Dendritic cell treated with granulocyte-macrophage colony-stimulating factor and Interleukin-4, amounts not matched to agents 40 ng/mL and 50 ng/mL, for 4 days (primary cell): ENCODE measurements around the gene CCT3.
"Not testable (repeated sequence)": the region's sequence is repeated elsewhere in the genome, so short reads cannot be mapped to it uniquely, and the experiment has no call there.

Source experiments
- H3K27ac Mint-ChIP-seq: one replicate; pipeline ENCODE4 v1.8.0; 2022; ENCODE audit warnings: mild to moderate bottlenecking, mixed read lengths
- H3K27me3 Mint-ChIP-seq: one replicate; pipeline ENCODE4 v1.8.0; 2022; ENCODE audit warnings: mild to moderate bottlenecking, mixed read lengths
- H3K36me3 Mint-ChIP-seq: one replicate; pipeline ENCODE4 v1.8.0; 2022; ENCODE audit warnings: low read depth, mixed read lengths
- H3K4me1 Mint-ChIP-seq: one replicate; pipeline ENCODE4 v1.8.0; 2022; ENCODE audit warnings: low read depth, mixed read lengths
- H3K4me3 Mint-ChIP-seq: one replicate; pipeline ENCODE4 v1.8.0; 2022; ENCODE audit warnings: mild to moderate bottlenecking, moderate library complexity, mixed read lengths
- H3K9me3 Mint-ChIP-seq: one replicate; pipeline ENCODE4 v1.8.0; 2022; ENCODE audit warnings: mixed read lengths
- intact Hi-C: fragments of 100-400 bp; cut with micrococcal nuclease; formaldehyde crosslinking; loops from one replicate; pipeline ENCODE4 v1.15.0; 2022

The CCT3 gene

DNA sequence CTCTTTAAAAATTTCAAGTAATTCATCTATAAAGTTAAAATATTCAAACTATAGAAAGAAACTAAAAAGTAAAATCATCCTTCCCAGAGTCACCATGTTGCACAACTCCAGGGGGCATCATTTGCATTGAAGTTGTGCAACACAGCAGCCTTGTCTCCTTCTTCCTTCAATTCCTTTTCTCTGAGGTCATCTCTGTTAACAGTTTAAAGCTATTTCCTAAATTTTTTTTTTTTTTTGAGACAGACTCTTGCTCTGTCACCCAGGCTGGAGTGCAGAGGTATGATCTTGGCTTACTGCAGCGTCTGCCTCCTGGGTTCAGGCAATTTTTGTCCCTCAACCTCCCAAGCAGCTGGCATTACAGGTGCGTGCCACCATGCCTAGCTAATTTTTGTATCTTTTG, 38.1 kb upstream of the CCT3 start:
- Mint-ChIP-seq H3K4me3 (no peak overlapping the region), H3K9me3 (no peaks in the 10 kb centered on the region), H3K4me1 (peaks cover 36% of the 10 kb centered on the region), H3K27me3 (peaks cover 6% of the 10 kb centered on the region), H3K36me3 (no peaks in the 10 kb centered on the region), H3K27ac (no peak overlapping the region)
- intact Hi-C loops: no loop called here

DNA sequence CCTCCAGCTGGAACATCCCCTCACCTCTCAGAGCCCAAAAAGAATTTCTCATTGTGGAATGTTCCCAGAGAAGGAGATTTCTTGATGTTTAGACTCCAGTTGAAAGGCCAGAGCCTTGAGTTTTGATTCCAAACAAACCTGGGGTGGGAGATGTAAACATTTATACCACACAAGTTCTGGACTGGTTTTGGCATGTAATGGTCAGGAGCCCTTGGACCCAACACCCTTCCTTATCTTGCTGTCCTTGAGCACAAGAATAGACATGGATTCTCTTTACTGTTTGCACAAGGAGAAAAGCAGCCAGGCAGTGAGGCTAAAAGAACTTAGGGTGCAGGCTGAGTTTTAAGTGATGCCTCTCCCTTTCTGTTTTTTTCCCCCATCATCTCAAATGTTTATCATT, 35.5 kb upstream of the CCT3 start:
- no peaks in the 10 kb centered on the region for H3K36me3 Mint-ChIP-seq
- no peak overlapping the region for H3K27ac Mint-ChIP-seq
- H3K4me1 Mint-ChIP-seq: peaks cover 45% of the 10 kb centered on the region
- intact Hi-C loops: no loop called here
- no peaks in the 10 kb centered on the region for H3K9me3 Mint-ChIP-seq
- peaks cover 19% of the 10 kb centered on the region for H3K27me3 Mint-ChIP-seq
- H3K4me3 Mint-ChIP-seq: no peak overlapping the region

DNA sequence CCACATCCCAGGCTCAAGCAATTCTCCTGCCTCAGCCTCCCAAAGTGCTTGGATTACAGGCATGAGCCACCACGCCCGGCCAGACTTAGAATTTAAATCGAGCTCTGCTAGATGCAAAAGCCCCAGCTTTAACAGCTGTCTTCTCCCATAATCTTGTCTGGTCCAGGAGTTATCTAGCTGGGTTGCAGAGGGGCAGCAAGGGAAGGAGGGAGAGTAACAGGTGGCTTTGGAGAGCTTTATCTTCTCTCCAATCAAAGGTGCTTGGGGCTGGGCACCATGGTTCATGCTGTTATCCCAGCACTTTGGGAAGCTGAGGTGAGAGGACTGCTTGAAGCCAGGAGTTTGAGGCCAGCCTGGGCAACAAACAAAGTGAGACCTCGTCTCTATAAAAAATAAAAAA, 34.8 kb upstream of the CCT3 start:
- intact Hi-C loops: no loop called here
- Mint-ChIP-seq H3K9me3 (no peaks in the 10 kb centered on the region), H3K27ac (no peak overlapping the region), H3K36me3 (no peaks in the 10 kb centered on the region), H3K4me1 (peaks cover 45% of the 10 kb centered on the region), H3K4me3 (no peak overlapping the region), H3K27me3 (peaks cover 26% of the 10 kb centered on the region)

DNA sequence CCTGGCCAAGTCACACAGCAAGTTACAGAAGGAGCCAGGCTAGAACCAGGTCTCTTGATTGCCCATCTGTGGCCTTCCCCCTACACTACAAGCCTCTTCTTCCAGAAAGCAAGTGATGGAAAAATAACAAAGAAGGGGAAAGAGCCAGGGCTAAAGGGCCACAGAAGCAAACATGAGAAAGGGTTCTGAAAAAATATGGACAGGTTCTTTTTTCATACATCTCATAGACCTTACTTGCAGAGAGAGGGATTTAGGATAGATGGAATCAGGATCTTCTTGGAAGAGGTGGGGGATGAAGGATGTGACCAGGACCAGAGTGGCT, 34.1 kb upstream of the CCT3 start:
- H3K27me3 Mint-ChIP-seq: peaks cover 32% of the 10 kb centered on the region
- peaks cover 39% of the 10 kb centered on the region for H3K4me1 Mint-ChIP-seq
- intact Hi-C loops: no loop called here
- H3K9me3 Mint-ChIP-seq: no peaks in the 10 kb centered on the region
- no peaks in the 10 kb centered on the region for H3K36me3 Mint-ChIP-seq
- no peak overlapping the region for H3K4me3 Mint-ChIP-seq
- H3K27ac Mint-ChIP-seq: no peak overlapping the region

DNA sequence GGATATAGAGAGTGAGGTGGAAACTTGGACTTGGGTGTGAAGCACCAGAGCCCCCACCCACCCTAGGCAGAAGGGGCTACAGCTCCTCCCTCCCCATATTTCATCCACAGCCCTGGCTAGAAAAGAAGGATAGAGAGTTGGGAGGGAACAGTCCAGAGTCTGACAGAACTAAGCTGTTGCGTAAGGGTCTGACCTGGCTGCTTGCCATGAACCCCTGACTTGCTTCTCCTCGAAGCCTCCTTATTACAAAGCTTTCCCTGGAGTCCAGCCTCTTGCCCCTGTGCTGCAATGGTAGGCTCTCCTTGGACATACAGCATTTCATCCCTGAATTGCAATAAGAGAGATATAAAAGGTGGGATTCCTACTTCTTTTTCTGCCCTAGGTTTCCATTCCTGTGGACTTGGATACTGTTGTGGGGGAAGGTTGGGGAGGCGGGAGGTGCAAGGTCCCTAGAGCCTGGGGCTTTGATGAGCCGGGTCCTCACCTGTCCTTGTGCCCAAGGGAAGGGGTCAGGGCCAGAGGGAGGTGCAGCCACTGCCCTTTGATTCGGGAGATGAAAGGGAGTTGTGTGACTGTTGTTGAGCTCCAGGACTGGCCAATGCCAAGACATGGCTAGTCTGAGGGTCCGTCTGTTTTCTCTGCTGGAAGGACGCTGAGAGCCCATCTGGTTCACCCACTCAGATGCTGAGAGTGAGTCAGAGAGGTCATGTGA, 33.6 kb upstream of the CCT3 start:
- H3K36me3 Mint-ChIP-seq: no peaks in the 10 kb centered on the region
- H3K9me3 Mint-ChIP-seq: no peaks in the 10 kb centered on the region
- H3K27ac Mint-ChIP-seq: no peak overlapping the region
- H3K4me1 Mint-ChIP-seq: peaks cover 34% of the 10 kb centered on the region
- intact Hi-C loops: no loop called here
- peaks cover 37% of the 10 kb centered on the region for H3K27me3 Mint-ChIP-seq
- no peak overlapping the region for H3K4me3 Mint-ChIP-seq

DNA sequence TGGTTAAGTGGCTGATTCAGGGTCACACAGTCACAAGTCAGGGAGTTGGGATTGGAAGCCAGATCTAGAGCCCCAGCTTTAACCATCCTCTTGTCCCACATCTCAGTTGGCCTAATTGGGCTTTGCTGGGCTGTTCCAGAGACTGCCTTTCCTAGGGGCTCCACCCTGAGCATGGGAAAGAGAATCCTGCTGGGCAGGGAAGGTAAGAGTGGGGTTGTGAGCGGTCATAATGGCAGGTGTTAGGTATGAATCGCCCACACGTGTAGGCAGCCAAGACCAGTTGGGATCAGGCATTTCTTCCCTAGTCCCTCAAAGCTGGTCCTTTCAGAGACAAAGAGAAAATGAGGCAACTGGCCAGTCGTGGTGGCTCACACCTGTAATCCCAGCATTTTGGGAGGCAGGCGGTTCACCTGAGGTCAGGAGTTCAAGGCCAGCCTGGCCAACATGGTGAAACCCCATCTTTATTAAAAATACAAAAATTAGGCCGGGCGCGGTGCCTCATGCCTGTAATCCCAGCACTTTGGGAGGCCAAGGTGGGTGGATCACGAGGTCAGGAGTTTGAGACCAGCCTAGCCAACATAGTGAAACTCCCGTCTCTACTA, 31.7 kb upstream of the CCT3 start:
- H3K27ac Mint-ChIP-seq, H3K4me3 Mint-ChIP-seq, H3K36me3 Mint-ChIP-seq, H3K9me3 Mint-ChIP-seq, intact Hi-C loops: not testable (repeated sequence)
- H3K4me1 Mint-ChIP-seq: peaks cover 26% of the 10 kb centered on the region
- peaks cover 54% of the 10 kb centered on the region for H3K27me3 Mint-ChIP-seq

DNA sequence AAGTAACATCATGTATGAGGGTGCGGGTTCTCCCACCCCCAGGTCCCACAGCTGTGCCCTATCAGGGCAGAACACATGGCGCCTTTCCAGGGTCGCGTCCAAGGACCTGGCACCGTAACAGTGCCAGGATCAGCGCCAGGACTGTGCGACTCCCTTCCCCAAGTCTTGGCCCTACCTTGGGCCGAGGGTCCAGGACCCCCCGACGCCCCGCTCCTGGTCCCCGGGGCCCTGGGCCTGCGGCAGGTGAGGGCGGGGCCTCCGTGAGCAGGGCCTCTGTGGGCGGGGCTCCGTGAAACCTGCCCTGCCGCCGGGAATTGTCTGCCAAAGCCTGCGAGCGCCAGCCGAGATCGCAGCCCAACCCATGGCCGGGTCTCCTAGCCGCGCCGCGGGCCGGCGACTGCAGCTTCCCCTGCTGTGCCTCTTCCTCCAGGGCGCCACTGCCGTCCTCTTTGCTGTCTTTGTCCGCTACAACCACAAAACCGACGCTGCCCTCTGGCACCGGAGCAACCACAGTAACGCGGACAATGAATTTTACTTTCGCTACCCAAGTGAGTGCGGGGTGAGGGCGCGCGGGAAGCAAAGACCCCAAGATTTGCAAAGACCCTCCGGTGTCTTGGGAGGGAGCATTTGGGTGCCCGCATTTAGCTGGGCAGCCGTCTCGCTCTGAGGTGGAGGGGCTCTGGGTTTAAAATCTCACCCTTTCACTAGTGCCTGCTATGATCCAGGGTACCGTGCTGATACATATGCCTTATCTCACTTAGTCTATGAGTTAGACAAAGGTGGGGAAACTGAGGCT, 31.0 kb upstream of the CCT3 start, which contains the start of gene RHBG:
TSS of gene RHBG (plus strand) at position 323 of the 796 bp plus-strand sequence. CDS start at position 362, 39 bp downstream.
- Mint-ChIP-seq H3K36me3 (no peaks in the 10 kb centered on the region), H3K27ac (no peak within 1 kb of the TSS), H3K4me1 (peaks cover 26% of the 10 kb centered on the region), H3K27me3 (peaks cover 58% of the 10 kb centered on the region), H3K9me3 (no peaks in the 10 kb centered on the region), H3K4me3 (peak within 1 kb of the TSS; percentile 64)
- intact Hi-C loops: no loop called here

DNA sequence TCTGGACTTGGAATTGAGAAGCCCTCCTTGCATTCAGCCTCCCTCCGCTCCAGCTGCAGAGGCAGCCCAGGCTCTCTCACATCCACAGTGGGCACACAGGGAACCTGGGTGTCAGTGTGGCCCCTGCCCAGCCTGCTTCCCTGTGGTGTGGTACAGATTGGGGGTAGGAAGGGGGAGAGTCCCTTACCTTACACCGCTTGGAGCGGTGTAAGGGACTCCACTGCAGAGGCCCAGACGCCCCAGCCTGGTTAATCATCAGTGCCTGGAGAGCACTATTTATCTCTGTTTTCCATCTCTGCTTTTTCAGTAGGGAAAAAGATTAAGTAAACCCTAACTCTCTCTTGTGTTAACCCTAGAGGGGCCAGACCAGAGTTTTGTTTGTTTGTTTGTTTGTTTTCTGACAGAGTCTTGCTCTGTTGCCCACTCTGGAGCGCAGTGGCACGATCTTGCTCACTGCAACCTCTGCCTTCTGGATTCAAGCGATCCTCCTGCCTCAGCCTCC, 30.1 kb upstream of the CCT3 start:
- no peak overlapping the region for H3K27ac Mint-ChIP-seq
- H3K36me3 Mint-ChIP-seq: no peaks in the 10 kb centered on the region
- no peak overlapping the region for H3K4me3 Mint-ChIP-seq
- intact Hi-C loops: no loop called here
- peaks cover 26% of the 10 kb centered on the region for H3K4me1 Mint-ChIP-seq
- H3K9me3 Mint-ChIP-seq: no peaks in the 10 kb centered on the region
- peaks cover 63% of the 10 kb centered on the region for H3K27me3 Mint-ChIP-seq

DNA sequence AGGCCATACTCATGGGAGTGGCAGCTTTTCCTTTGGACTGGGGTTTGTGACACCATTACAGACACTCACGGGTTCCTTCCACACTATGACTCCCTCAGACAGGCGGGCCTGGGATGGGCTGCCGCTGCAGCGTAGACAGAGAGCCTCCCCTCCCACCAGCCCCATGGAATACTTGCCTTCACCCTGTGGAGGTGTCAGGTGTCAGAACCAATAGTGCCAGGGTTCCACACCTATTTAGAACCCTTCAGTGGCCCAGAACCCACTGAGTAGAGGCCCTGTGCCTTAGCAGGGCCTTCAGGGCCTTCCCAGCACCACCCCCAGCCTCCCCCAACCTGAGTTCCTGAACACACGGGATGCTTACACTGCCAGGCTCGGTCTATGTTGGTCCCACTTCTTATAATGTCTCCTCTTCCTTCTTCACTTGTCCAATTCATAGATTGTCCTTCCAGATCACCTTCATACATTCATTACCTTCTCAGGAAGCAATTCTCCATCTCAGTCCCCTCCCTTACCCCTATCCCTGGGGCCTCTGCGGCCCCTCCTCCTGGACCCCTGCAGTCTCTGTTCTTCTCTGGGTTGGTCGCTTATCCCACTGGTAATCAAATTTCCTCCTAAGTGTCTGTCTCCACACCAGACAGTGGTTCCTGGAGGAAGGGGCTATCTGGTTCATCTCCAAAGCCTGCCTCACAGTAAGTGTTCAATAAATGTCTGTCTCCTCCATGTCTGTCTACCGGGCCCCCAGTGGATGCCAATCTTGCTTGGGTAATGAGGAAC, 29.5 kb upstream of the CCT3 start:
- H3K9me3 Mint-ChIP-seq: no peaks in the 10 kb centered on the region
- no peak overlapping the region for H3K4me3 Mint-ChIP-seq
- intact Hi-C loops: no loop called here
- no peak overlapping the region for H3K27ac Mint-ChIP-seq
- H3K36me3 Mint-ChIP-seq: no peaks in the 10 kb centered on the region
- peaks cover 65% of the 10 kb centered on the region for H3K27me3 Mint-ChIP-seq
- peaks cover 25% of the 10 kb centered on the region for H3K4me1 Mint-ChIP-seq

DNA sequence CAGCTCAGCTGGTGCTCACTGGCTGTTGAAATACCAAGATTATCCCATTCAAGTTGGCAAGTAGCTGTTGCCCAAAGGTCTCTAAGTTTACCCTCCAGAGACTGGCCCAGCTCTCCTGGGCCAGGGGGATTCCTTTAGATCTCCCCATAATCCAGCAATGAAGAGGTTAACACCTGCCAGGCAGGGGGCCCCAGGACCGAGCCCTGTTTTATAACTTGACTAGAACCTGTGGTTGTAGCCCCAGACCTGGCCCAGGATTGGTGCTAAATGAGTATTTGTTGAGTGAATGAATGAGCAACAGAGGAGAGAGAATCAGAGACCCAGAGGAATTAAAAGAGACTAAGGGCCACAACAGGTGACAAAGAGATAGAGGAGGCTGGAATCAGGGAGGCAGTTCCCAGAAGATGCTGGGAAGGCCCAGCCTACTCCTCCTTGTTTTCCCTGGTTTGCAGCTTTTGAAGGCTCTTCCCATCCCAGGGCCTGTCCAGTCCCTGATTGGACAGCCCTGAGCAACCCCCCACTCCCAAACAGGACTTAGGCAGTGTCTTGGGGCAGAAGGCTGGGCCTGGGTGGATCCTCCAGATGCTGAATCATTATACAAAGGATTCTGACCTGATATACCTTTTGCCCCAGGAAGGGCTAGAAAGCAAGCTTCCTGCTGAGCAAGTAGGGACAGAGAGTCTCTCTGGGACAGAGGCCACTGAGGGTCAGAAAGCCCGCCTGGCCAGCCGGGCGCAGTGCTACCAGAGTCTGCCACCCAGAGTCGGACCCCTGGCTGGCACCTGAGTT, 28.5 kb upstream of the CCT3 start:
- Mint-ChIP-seq H3K4me3 (no peak overlapping the region), H3K27me3 (peaks cover 62% of the 10 kb centered on the region), H3K27ac (no peak overlapping the region), H3K9me3 (no peaks in the 10 kb centered on the region), H3K4me1 (peaks cover 15% of the 10 kb centered on the region), H3K36me3 (no peaks in the 10 kb centered on the region)
- intact Hi-C loops: no loop called here

DNA sequence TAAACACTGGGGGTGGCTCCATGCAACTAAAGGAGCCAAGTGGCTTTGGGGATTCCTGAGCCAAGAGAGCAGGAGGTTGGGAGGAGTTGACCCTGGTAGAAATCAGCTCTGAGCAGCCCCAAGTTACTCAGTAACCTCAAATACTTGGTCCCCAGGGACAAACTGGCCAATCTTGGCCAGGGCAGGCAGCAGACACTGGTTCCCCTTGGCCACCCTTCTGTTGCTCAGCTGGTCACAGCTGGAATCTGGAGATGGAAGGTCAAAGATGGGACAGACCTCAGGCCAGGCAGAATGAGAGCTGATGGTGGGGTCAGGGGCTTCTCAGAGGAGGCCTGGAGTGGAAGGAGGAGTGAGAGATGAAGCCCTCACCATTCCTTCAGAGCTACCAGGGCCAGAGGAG, 27.7 kb upstream of the CCT3 start:
- Mint-ChIP-seq H3K4me3 (no peak overlapping the region), H3K27ac (no peak overlapping the region), H3K36me3 (no peaks in the 10 kb centered on the region), H3K4me1 (peaks cover 11% of the 10 kb centered on the region), H3K27me3 (peaks cover 62% of the 10 kb centered on the region), H3K9me3 (no peaks in the 10 kb centered on the region)
- intact Hi-C loops: no loop called here

DNA sequence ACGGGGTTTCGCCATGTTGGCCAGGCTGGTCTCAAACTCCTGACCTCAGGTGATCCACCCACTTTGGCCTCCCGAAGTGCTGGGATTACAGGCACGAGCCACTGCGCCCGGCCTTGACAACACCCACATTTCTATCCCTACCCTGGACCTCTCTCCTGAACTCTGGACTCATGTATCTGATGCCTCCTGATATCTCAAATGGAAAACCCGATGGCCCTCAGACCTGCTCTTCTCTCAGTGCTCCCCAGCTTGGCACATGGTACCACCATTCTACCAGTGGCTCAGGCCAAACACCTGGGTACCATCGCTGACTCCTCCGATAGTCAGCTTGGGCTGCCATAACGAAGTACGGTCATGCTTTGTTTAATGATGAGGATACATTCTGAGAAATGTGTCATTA, 22.4 kb upstream of the CCT3 start:
- Mint-ChIP-seq H3K36me3 (no peaks in the 10 kb centered on the region), H3K4me1 (peaks cover 6% of the 10 kb centered on the region), H3K27me3 (peaks cover 63% of the 10 kb centered on the region), H3K4me3 (no peak overlapping the region), H3K27ac (no peak overlapping the region), H3K9me3 (no peaks in the 10 kb centered on the region)
- intact Hi-C loops: no loop called here

DNA sequence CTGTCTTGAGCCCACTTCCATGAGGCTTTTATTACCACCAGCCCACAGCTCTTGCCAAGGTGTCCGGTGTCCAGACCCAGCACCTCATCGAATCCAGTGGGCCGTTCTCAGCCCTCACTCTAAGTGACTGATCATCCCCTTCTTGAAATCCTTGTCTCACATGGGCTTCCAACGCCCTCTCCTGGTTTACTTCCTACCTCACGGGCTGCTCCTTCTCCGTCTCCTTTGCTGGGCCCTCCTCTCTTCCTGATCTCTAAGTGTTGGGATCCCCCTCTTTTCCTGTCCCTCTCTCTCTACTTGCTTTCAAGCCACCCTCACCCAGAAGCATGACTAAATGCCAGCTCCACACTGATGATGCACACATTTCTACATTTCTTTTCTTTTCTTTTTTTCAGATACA, 21.9 kb upstream of the CCT3 start:
- intact Hi-C loops: no loop called here
- H3K4me3 Mint-ChIP-seq: no peak overlapping the region
- H3K27me3 Mint-ChIP-seq: peaks cover 63% of the 10 kb centered on the region
- peaks cover 6% of the 10 kb centered on the region for H3K4me1 Mint-ChIP-seq
- no peaks in the 10 kb centered on the region for H3K36me3 Mint-ChIP-seq
- no peak overlapping the region for H3K27ac Mint-ChIP-seq
- H3K9me3 Mint-ChIP-seq: no peaks in the 10 kb centered on the region
